SK-N-SH (cell line): ENCODE results near the gene ZNF341. TPM values are rescaled to one million over a fixed set of nuclear protein-coding genes. Genes with fewer than 3 reads are reported as not detected.
A peak's percentile ranks its signal among the peaks of the same experiment; 100 is the strongest.

ENCODE experiments used
- CTCF ChIA-PET: fragments of 300-600, 350-600 bp; formaldehyde crosslinking; extraction: SDS; loops from one replicate; lab custom pipeline; 2021; lab: Yijun Ruan, JAX
- POLR2A ChIA-PET: fragments of 350-600 bp; sonication (Branson Sonifier 250); formaldehyde crosslinking; extraction: SDS; loops from one replicate; lab custom pipeline; 2020; ENCODE audit warnings: antibody characterized with exemption, inconsistent platforms; lab: Yijun Ruan, JAX
- DNase-seq: peaks from one replicate; pipeline ENCODE4 v3.0.0; 2012
- H2AFZ ChIP-seq: fragments of 200-600 bp; sonication (generic); 2 replicates; pipeline ENCODE4 v1.8.1; 2016; ENCODE audit warnings: antibody characterized with exemption, mild to moderate bottlenecking, low read depth
- H3F3A ChIP-seq: fragments of 200-600 bp; sonication (generic); replicated peaks from 2 replicates; pipeline ENCODE3; 2016; ENCODE audit warnings: antibody characterized with exemption, mild to moderate bottlenecking; ENCODE audit not compliant: insufficient read depth
- H3K27ac ChIP-seq, 2 experiments: fragments of 200-500 bp in 1 of 2; fragments of 200-600 bp in 1 of 2; sonication (Bioruptor generic) in 1 of 2; sonication (generic), shearing (Covaris generic) in 1 of 2; 2 replicates each; pipeline versions ENCODE4 v1.5.1 to v1.6.1; 2014 to 2016; ENCODE audit warnings: low read depth in 2 of 2, inconsistent platforms in 1 of 2, low read length in 1 of 2, mild to moderate bottlenecking in 1 of 2, mixed read lengths in 1 of 2
- H3K27me3 ChIP-seq: fragments of 200-600 bp; sonication (generic), shearing (Covaris generic); 2 replicates; pipeline ENCODE4 v1.6.1; 2016; ENCODE audit warnings: mixed run types; ENCODE audit not compliant: insufficient read depth
- H3K36me3 ChIP-seq, 2 experiments: fragments of 200-500 bp in 1 of 2; fragments of 200-600 bp in 1 of 2; sonication (Bioruptor generic) in 1 of 2; sonication (generic) in 1 of 2; replicated peaks in 1 of 2; 2 replicates each; pipeline versions ENCODE3 to v1.5.1; 2014 to 2016; ENCODE audit warnings: low read length in 1 of 2, mild to moderate bottlenecking in 1 of 2; ENCODE audit not compliant: insufficient read depth in 2 of 2, control insufficient read depth in 1 of 2
- H3K4me1 ChIP-seq, 2 experiments: fragments of 200-500 bp in 1 of 2; fragments of 200-600 bp in 1 of 2; sonication (Bioruptor generic) in 1 of 2; sonication (generic), shearing (Covaris generic) in 1 of 2; 2 replicates each; pipeline versions ENCODE4 v1.5.1 to v1.6.1; 2014 to 2016; ENCODE audit warnings: low read depth in 1 of 2, low read length in 1 of 2, mixed run types in 1 of 2; ENCODE audit not compliant: insufficient read depth in 2 of 2, control insufficient read depth in 1 of 2
- H3K4me2 ChIP-seq: fragments of 200-600 bp; sonication (generic), shearing (Covaris generic); 2 replicates; pipeline ENCODE4 v1.6.1; 2017; ENCODE audit warnings: mixed run types
- H3K4me3 ChIP-seq, 2 experiments: fragments of 200-500 bp in 1 of 2; fragments of 200-600 bp in 1 of 2; sonication (Bioruptor generic) in 1 of 2; sonication (generic), shearing (Covaris generic) in 1 of 2; 2 replicates each; pipeline versions ENCODE4 v1.5.1 to v1.8.1; 2014 to 2016; ENCODE audit warnings: low read depth in 2 of 2, inconsistent platforms in 1 of 2, low read length in 1 of 2, mild to moderate bottlenecking in 1 of 2, mixed read lengths in 1 of 2, moderate library complexity in 1 of 2
- H3K79me2 ChIP-seq: fragments of 200-600 bp; sonication (generic); 2 replicates; pipeline ENCODE4 v1.8.1; 2017; ENCODE audit warnings: mild to moderate bottlenecking; ENCODE audit not compliant: insufficient read depth
- H3K9ac ChIP-seq: fragments of 200-600 bp; sonication (generic); 2 replicates; pipeline ENCODE4 v1.6.1; 2017; ENCODE audit warnings: mixed run types
- H3K9me2 ChIP-seq: fragments of 200-600 bp; sonication (generic); 2 replicates; pipeline ENCODE4 v1.6.1; 2017; ENCODE audit warnings: mixed run types
- H3K9me3 ChIP-seq: fragments of 200-600 bp; sonication (generic); 2 replicates; pipeline ENCODE4 v1.6.1; 2017; ENCODE audit warnings: mixed run types, mild to moderate bottlenecking, moderate library complexity
- H4K20me1 ChIP-seq: fragments of 200-600 bp; sonication (generic); 2 replicates; pipeline ENCODE4 v1.6.1; 2017; ENCODE audit warnings: mild to moderate bottlenecking, mixed run types; ENCODE audit not compliant: insufficient read depth
- CHD2 ChIP-seq: fragments of 150-350 bp; IDR thresholded peaks from 2 replicates; pipeline ENCODE4 v1.6.1; 2018; ENCODE audit warnings: low read length; ENCODE audit not compliant: partially characterized antibody
- EP300 ChIP-seq, 2 experiments: IDR thresholded peaks; 2 replicates each; pipeline versions ENCODE4 v1.4.0 to v1.6.1; 2012; ENCODE audit warnings: borderline replicate concordance in 1 of 2, low read depth in 1 of 2, low read length in 1 of 2
- FOXJ3 ChIP-seq: sonication (generic); formaldehyde crosslinking; IDR thresholded peaks from 2 replicates; pipeline ENCODE4 v1.5.1; 2020; ENCODE audit warnings: mild to moderate bottlenecking, missing genetic modification reagents
- GABPA ChIP-seq: IDR thresholded peaks from 2 replicates; pipeline ENCODE4 v1.4.0; 2012; ENCODE audit warnings: low read depth, mild to moderate bottlenecking
- NRF1 ChIP-seq: IDR thresholded peaks from 2 replicates; pipeline ENCODE4 v1.6.1; 2012; ENCODE audit warnings: low read depth, mild to moderate bottlenecking, low read length
- RAD21 ChIP-seq: IDR thresholded peaks from 2 replicates; pipeline ENCODE4 v1.6.1; 2012; ENCODE audit warnings: mild to moderate bottlenecking, low read length
- RFX5 ChIP-seq: IDR thresholded peaks from 2 replicates; pipeline ENCODE4 v1.6.1; 2012; ENCODE audit warnings: mild to moderate bottlenecking, improper control_type of control experiment, low read length
- SMC3 ChIP-seq: IDR thresholded peaks from 2 replicates; pipeline ENCODE4 v1.6.1; 2012; ENCODE audit warnings: low read depth, low read length, improper control_type of control experiment
- TAF1 ChIP-seq: IDR thresholded peaks from 2 replicates; pipeline ENCODE4 v1.6.1; 2012; ENCODE audit warnings: low read depth, mild to moderate bottlenecking, low read length, moderate library complexity, borderline replicate concordance
- TEAD4 ChIP-seq: IDR thresholded peaks from 2 replicates; pipeline ENCODE4 v1.4.0; 2012; ENCODE audit warnings: mild to moderate bottlenecking, borderline replicate concordance; ENCODE audit not compliant: insufficient read depth
- YY1 ChIP-seq: IDR thresholded peaks from 2 replicates; pipeline ENCODE4 v1.4.0; 2012; ENCODE audit warnings: low read depth, mild to moderate bottlenecking
- WGBS: methylation state at CpG from one replicate; pipeline ENCODE4 v1.1.6; 2017; ENCODE audit warnings: low lambda C conversion rate; 5-methylcytosine and 5-hydroxymethylcytosine counted together
- polyA plus RNA-seq, 3 experiments: library from polyadenylated mRNA; depleted of rRNA; stranded (reverse); fragments of >200 nt; gene quantifications; 2 replicates each; pipeline ENCODE4 v1.2.3, GENCODE V29; 2012
- TF ChIP-seq, protein P1 (sequence below): fragments of 200-600 bp; sonication (generic); IDR thresholded peaks from 2 replicates; pipeline ENCODE4 v1.6.1; 2017; ENCODE audit warnings: antibody characterized with exemption, mild to moderate bottlenecking, moderate library complexity
- TF ChIP-seq, protein P2 (sequence below): IDR thresholded peaks from 2 replicates; pipeline ENCODE4 v1.4.0; 2012; ENCODE audit warnings: low read depth, borderline replicate concordance
- TF ChIP-seq, protein P3 (sequence below): IDR thresholded peaks from 2 replicates; pipeline ENCODE4 v1.4.0; 2012; ENCODE audit warnings: low read depth

ZNF341 gene
- polyA plus RNA-seq (2012; rRNA removed) = 2.8 and 3.2 TPM in 2 replicates
- 1.0 and 1.4 TPM in 2 replicates for polyA plus RNA-seq (2012; cell fraction: cytosol; rRNA removed)
- 10.4 and 10.9 TPM in 2 replicates for polyA plus RNA-seq (2012; cell fraction: nucleus; rRNA removed)

DNA sequence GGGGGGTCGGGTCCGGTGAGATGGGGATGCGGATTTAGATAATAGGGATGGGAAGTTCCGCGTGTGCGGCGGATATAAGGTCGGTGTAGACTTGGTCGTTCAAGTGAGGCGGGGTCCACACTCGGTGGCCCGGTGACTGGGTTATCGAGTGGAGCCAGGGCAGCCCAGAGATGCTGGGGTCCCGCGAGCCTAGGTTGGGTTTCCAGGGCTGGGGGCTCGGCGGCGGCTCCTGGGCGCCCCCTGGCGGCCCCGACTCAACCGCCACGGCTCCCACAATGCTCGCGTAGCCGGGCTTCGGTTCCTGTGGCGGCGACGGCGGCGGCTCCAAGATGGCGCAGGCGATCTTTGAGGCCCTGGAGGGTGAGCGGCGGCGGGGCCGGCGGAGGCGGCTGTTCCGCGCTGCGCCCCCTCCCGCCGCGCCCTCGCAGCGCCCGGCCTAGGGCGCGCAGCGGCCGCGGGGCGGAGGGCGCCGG lies at the start of gene ZNF341:
Gene ZNF341 (plus strand): TSS at position 304 of the 473 bp plus-strand sequence. CDS start 26 bp downstream, at position 330.
- Histone ChIP-seq H3K4me3 (peak within 1 kb of the TSS; percentile 46 to 66), H3K27me3 (no peaks in the 10 kb centered on the region), H3K9me3 (peaks cover 6% of the 10 kb centered on the region), H3K4me1 (peaks cover 10 to 14% of the 10 kb centered on the region in 2 experiments; a peak in 2 of 4 replicates), H3K36me3 (peaks cover 0 to 3% of the 10 kb centered on the region in 2 experiments), H2AFZ (peak within 1 kb of the TSS; percentile 97), H3K9me2 (no peaks in the 10 kb centered on the region), H3K27ac (peak within 1 kb of the TSS; percentile 59 to 87), H4K20me1 (no peaks in the 10 kb centered on the region), H3F3A (peaks cover 3% of the 10 kb centered on the region), H3K9ac (peak within 1 kb of the TSS; percentile 66), H3K79me2 (no peaks in the 10 kb centered on the region), H3K4me2 (peak within 1 kb of the TSS; percentile 90)
- POLR2A ChIA-PET = interaction anchor here (0.6 to 1.3 kb wide), 5 partner anchors 12 to 262 kb away, joined by 3 to 4 read pairs (median 3); partner anchors contain the start of gene RALY
- CTCF ChIA-PET = interaction anchor here (0.6 to 2.5 kb wide), 21 partner anchors 8 to 378 kb away, joined by 3 to 18 read pairs (median 4); partner anchors contain the start of genes CHMP4B, E2F1 and PXMP4
- peak; percentile 93 for DNase-seq
- TF ChIP-seq, protein P1, sequence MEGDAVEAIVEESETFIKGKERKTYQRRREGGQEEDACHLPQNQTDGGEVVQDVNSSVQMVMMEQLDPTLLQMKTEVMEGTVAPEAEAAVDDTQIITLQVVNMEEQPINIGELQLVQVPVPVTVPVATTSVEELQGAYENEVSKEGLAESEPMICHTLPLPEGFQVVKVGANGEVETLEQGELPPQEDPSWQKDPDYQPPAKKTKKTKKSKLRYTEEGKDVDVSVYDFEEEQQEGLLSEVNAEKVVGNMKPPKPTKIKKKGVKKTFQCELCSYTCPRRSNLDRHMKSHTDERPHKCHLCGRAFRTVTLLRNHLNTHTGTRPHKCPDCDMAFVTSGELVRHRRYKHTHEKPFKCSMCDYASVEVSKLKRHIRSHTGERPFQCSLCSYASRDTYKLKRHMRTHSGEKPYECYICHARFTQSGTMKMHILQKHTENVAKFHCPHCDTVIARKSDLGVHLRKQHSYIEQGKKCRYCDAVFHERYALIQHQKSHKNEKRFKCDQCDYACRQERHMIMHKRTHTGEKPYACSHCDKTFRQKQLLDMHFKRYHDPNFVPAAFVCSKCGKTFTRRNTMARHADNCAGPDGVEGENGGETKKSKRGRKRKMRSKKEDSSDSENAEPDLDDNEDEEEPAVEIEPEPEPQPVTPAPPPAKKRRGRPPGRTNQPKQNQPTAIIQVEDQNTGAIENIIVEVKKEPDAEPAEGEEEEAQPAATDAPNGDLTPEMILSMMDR = peak; percentile 81
- TF ChIP-seq, protein P2, sequence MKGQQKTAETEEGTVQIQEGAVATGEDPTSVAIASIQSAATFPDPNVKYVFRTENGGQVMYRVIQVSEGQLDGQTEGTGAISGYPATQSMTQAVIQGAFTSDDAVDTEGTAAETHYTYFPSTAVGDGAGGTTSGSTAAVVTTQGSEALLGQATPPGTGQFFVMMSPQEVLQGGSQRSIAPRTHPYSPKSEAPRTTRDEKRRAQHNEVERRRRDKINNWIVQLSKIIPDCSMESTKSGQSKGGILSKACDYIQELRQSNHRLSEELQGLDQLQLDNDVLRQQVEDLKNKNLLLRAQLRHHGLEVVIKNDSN = no peak
- TF ChIP-seq GABPA (no peak), SMC3 (peak; percentile 76), RAD21 (peak; percentile 75), FOXJ3 (CRISPR knock-in tag) (no peak), EP300 (IDR thresholded peaks at IDR 0.05; ENCODE audit: borderline replicate concordance in 1 of 2, low read depth in 1 of 2, low read length in 1 of 2) (no peak), RFX5 (no peak), NRF1 (no peak; the same call in 1 of the 2 replicates), TAF1 (peak; percentile 67), TEAD4 (0 out of 2 replicates have a peak, but pooled peaks have one; percentile 8), CHD2 (no peak), YY1 (peak; percentile 88)
- TF ChIP-seq, protein P3, sequence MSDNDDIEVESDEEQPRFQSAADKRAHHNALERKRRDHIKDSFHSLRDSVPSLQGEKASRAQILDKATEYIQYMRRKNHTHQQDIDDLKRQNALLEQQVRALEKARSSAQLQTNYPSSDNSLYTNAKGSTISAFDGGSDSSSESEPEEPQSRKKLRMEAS = peak; percentile 74
- WGBS = 55% methylated on average over 13 of the region's 57 CpGs
